CD4-positive, alpha-beta T cell treated with Interleukin-17A for 1 hour (primary cell): ENCODE data around the gene LCOR.
"Not testable (repeated sequence)": the region's sequence is repeated elsewhere in the genome, so short reads cannot be mapped to it uniquely, and the experiment has no call there.

Experiments
- DNase-seq: peaks from one replicate; pipeline ENCODE4 v3.0.0-alpha.2; 2020

The LCOR gene

GRCh38 chr10:97015240-97015639, 183.1 kb downstream of the LCOR start:
- no peak for DNase-seq

GRCh38 chr10:97016728-97017473, 184.8 kb downstream of the LCOR start:
- peak; percentile 20 for DNase-seq

DNA sequence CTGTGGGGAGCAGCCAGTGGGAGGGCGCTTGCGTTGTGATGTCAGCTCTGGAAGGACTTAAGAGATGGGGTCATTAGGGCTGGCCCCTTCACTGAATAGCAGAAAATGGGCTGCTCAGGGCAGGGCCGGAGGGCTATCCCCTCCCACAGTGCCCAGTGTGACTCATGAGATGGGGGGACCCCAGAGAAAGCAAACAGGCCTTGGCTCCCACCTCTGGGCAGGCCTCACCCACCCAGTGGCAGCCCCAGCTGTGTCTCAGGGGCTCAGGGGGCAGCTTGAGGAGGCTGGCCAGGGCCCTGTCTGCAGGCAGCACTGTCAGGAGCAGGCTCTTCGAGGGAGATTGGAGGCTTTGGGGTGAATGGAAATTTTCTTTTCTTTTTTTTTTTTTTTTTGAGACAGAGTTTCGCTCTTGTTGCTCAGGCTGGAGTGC, 185.4 kb downstream of the LCOR start:
- no peak for DNase-seq

DNA sequence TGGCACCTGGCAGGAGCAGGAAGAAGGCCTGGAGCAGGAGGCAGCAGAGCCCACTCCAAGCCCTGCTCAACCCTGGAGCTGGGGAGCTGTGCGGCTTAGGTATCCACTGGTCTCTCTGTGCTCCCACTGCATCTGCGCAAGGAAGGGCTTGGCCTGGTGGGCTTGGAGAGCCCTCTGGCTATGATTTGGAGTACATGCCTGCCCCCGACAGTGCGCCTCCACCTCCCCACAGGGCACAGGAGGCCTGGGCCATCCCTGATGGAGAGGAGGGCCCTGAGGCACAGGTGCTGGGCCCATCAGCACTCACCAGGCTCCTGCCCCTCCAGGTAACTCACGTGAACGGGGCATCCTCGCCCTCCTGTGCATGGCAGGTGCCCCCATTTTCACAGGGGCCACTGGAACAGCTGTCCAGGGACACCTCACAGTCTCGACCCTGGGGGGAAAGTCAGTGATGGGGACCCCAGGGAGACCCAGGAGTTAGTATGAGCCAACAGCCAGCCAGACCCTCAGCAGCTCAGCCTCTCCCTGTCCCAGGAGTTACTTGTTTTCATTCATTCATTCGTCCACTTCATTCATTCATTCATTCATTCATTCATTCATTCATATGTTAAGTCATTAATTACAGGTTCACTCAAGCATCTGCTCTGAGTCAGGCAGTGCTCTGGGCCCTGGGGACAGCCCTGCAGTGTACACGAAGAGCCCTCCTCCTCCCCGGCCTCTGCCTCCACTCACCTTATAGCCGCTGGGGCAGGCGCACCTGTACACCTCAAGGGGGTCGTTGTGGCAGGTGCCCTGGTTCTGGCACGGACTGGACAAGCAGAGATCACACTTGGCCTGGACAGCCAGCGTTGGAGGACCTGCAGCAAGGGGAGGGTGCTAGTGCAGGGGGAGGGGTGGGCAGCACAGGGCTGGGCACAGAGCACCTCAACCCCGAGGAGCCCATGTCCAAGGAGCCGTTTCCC, 186.4 kb downstream of the LCOR start:
- DNase-seq = no peak

- no peak for DNase-seq
Measured at GRCh38 chr10:97019213-97019844, 187.2 kb downstream of the LCOR start.

DNA sequence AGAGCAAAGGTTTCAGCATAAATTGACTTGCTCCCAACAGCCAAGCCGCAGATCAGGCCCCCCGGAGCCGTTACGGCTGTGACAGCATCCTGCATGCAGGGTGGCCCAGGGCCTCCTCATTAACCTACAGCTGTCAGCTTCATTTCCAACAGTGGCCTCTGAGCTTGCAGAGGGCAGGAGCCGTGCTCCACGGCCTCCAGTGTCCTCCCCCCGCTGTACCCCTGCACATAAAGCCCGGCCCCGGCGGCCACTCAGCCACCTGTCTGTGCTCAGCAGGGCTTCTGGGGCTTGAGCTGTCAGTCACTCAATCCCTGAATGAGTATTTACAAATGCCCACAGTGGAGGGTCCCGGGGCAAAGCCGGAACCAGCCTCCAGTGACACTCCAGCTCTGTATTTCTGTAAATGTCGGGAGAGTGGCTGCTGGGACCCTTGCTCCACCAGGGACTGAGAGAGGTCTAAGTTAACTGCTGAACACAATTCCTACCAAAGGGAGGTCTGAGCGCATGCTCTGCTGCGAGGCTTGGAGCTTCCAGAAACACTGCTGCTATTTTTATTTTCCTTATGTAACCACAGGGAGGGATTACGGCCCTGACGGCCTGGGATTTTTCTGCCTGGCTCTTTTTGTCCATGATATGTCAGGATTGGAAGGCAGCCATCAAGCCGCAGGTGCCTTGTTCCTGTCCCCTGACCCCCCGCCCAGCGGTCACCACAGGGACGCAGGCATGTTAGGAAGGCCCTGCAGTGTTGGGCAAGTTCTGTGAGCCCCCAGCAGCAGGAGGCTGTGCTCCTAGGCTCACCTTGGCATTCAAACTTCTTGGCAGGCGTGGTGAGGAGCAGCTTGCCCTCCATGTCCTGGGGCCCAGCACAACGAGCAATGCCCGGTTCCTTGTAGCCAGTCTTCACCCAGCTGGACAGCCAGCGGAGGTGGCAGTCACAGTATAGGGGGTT, 188.6 kb downstream of the LCOR start:
- DNase-seq = no peak

GRCh38 chr10:97022616-97023015, 190.5 kb downstream of the LCOR start:
- no peak for DNase-seq

GRCh38 chr10:97023401-97024167, 191.5 kb downstream of the LCOR start:
- no peak for DNase-seq

GRCh38 chr10:97024168-97025073, 192.3 kb downstream of the LCOR start:
- no peak for DNase-seq

DNA sequence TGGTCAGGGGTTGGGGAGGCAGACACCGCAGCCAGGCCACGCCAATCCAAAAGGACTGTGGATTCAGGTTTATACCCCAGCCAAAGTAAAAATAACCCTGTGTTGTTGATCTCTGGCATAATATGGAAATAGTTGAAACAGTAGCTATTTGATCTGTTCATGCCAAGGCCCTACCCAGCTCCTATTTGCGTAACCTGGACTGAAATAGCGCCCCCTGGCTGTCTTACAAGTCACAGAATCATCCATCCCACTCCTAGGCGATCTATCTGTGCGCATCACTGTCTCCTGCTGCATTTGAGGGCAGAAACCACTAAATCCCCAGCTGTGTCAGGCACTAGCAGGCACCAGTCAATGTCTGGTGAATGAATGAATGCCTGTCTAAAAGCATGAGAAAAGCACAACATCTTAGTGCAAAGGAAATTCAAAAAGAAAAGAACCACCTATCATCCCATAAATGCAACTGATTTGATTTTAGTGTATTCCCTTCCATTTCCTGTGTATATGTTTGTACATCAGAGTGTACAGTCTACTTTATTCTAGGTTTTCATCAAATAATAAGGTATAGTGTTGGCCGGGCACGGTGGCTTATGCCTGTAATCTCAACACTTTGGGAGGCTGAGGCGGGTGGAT, 193.6 kb downstream of the LCOR start:
- DNase-seq = peak; percentile 54

DNA sequence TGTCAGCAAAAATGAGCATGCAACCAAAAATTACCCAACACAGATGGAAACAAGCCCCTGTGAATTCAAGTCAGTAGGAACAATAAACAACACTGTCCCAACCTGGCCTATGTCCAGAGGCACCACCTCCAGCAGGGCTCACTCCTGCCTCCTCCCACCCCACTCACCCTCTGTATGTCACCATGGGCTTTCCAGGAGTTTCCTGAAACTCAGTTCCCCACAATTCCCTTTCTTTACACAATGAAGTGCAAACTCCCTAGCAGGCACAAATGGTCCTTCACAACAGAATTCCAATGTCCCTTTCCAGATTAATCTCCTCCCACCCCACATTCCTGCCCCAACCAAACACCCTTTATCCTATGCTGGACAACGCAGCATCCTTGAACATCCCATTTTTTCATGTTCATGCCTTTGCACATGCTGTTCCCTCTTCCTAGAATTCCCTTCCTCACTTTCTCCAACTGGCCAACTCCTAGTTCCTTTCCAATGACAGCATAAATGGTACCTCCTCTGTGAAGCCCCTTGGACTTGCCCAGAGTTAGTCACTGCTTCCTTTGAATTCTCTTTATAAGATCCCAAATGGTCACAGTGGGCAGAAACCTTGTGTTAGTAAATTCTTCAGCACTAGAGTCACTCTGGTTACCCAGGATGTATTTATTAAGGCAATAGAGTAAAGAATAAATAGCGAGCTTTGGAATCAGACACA, 196.2 kb downstream of the LCOR start:
- DNase-seq = no peak

- DNase-seq = no peak
Measured at GRCh38 chr10:97028832-97029178, 196.7 kb downstream of the LCOR start.

GRCh38 chr10:97029271-97029670, 197.2 kb downstream of the LCOR start:
- DNase-seq = no peak

- no peak for DNase-seq
Measured at GRCh38 chr10:97030894-97031293, 198.8 kb downstream of the LCOR start.

- no peak for DNase-seq
Measured at GRCh38 chr10:97031459-97031858, 199.4 kb downstream of the LCOR start.

DNA sequence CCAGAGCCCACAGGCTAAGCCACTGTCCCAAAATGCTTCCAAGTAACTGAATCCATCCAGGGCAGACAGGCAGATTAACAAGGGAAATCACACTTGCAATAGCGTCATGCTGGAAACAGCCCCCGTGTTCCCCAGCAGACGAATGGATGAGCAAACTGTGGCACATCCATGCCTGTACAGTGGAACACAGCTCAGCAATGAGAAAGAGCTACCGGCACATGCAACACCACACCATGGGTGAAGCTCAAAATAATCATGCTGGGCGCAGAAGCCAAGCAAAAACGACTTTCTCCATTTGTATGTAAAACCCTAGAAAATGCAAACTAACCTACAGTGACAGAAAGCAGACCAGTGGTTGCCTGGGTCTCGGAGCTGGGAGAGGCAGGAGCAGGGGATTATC, 200.5 kb downstream of the LCOR start:
- DNase-seq = no peak

DNA sequence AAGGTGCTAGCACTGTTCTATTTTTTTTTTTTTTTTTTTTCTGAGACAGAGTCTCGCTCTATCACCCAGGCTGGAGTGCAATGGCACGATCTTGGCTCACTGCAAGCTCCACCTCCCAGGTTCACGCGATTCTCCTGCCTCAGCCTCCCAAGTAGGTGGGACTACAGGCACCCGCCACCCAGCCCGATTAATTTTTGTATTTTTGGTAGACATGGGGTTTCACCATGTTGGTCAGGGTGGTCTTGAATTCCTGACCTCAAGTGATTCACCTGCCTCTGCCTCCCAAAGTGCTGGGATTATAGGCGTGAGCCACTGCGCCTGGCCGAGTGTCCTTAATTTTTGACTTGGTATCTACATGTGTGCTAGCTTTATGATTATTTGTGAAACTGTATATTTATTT, 201.7 kb downstream of the LCOR start:
- not testable (repeated sequence) for DNase-seq

GRCh38 chr10:97034301-97034700, 202.2 kb downstream of the LCOR start:
- DNase-seq = no peak
